Central memory CD4-positive, alpha-beta T cell (primary cell): Measurements from ENCODE around the gene TSSC4.

Source experiments
- DNase-seq: peaks from one replicate; pipeline ENCODE4 v3.0.0; 2022

The TSSC4 gene

DNA sequence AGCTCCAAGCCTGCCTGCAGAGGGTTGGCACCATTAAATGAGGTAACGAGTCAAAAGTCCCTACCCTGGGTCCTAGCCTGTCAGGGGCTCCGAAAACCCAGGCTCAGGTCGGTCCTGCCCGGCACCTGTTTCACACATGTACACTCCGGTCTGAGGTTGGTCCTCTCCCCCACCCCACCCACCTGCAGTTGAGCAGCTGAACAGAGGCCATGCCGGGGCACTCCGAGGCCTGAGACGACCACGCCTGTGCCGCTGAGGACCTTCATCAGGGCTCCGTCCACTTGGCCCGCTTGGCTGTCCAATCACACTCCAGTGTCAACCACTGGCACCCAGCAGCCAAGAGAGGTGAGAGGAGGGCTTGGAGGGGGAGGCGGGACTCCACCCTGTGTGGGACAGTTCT lies 1.6 kb downstream of the TSSC4 start:
- no peak for DNase-seq

DNA sequence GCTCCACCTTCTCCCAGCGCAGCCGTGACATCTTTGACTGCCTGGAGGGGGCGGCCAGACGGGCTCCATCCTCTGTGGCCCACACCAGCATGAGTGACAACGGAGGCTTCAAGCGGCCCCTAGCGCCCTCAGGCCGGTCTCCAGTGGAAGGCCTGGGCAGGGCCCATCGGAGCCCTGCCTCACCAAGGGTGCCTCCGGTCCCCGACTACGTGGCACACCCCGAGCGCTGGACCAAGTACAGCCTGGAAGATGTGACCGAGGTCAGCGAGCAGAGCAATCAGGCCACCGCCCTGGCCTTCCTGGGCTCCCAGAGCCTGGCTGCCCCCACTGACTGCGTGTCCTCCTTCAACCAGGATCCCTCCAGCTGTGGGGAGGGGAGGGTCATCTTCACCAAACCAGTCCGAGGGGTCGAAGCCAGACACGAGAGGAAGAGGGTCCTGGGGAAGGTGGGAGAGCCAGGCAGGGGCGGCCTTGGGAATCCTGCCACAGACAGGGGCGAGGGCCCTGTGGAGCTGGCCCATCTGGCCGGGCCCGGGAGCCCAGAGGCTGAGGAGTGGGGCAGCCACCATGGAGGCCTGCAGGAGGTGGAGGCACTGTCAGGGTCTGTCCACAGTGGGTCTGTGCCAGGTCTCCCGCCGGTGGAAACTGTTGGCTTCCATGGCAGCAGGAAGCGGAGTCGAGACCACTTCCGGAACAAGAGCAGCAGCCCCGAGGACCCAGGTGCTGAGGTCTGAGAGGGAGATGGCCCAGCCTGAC lies 2.5 kb downstream of the TSSC4 start:
- DNase-seq, result no peak

DNA sequence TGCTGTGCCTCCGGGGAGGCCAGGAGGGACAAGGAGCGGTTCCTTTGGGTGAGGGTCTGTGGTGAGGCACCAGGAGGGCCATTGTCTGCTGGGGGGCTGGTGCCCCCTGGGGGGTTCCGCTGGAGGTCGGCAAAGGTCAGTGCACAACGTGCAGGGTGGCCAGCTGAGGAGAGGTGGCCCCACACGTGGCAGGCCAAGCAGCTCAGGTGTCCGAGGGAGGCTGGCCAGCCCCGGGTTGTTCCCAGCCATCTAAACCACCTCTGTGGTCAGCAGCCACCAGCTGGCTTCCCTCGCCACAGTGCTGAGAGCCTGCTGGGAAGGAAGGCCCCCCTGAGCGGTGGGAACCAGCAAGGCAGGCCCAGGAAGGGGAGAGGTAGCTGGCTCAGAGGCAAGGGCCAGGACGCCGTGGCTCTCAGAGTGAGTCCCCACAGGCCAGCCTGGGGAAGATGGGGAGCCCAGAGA lies 4.2 kb downstream of the TSSC4 start:
- DNase-seq, result no peak

DNA sequence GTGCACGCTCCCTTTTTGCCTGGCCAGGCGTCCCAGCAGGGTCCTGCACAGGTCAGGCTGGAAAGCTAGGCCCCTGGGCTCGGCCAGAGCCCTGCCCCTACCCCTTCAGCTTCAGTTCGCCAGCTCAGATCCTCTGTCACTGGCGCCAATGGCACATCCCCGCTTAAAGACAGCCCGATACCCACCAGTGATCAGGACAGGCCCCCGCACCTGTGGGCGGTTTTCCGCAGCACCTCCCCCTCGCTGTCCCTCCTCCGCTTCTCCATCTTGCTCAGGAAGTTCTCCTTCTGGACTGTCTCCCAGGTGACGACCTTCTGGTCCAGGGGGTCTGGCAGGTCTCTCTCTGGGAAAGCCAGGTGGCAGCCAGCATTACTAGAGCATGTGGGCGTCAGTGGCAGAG lies 5.9 kb downstream of the TSSC4 start:
- DNase-seq, result no peak

DNA sequence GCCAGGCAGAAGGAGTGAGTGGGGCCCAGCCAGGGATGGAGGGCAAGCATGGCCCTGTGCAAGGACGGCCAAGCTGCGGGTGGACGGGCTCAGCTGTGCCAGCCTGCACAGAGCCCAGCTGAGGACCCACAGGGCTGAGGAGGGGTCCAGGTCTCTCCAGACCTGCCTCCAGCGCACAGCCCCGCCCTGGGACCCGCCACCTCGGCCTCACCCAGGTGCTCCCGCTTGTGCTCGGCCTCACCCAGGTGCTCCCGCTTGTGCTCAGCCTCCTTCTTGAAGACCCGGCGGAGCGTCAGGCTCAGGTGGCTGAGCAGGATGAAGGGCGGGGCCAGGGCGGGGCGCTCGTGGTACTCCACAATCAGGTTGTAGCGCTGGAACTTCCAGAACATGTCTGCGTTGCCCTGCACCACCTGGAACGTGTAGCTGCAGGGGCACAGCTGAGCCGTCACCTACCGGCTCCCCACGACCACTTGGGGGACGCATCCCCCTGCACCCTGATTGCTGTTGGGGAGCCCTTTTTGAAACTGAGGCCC lies 6.4 kb downstream of the TSSC4 start:
- DNase-seq, result no peak

DNA sequence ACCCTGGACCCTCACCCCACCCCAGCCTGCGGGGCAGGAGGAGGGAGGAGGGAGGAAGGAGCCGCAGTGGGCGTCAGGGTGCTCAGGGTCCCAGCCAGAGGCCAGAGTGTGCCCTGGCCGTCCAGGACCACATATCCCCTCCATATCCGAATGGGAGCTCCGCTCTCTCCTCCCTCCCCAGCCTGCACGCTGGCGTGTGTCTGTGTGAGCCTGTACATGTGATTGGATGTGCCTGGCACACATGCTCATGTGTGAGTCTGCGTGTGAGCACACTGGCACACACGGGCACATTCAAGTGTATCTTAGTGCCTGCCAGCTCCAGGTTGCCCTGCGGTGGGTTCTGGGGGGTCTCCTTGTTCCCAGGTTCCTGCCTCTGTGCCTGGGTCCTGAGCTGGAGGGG lies 8.1 kb downstream of the TSSC4 start:
- no peak for DNase-seq

DNA sequence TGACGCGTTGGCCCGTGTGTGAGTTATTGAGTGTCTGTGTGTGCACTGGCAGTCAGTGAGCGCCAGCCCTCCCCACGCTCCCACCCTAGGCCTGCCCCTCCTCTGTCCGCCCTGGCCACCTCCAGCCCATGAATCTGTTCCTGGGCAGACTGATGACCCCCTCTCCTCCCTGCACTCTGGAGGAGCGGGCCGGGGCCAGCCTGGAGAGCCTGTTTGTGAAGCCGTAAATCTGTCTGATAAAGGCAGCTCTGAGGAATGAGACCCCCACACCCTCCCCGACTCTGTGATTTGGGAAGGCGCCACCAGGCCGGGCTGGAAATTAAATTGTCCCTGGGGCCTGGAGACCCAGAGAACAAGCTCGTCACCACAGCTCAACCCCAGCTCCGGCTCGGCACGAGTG lies 8.6 kb downstream of the TSSC4 start:
- no peak for DNase-seq

DNA sequence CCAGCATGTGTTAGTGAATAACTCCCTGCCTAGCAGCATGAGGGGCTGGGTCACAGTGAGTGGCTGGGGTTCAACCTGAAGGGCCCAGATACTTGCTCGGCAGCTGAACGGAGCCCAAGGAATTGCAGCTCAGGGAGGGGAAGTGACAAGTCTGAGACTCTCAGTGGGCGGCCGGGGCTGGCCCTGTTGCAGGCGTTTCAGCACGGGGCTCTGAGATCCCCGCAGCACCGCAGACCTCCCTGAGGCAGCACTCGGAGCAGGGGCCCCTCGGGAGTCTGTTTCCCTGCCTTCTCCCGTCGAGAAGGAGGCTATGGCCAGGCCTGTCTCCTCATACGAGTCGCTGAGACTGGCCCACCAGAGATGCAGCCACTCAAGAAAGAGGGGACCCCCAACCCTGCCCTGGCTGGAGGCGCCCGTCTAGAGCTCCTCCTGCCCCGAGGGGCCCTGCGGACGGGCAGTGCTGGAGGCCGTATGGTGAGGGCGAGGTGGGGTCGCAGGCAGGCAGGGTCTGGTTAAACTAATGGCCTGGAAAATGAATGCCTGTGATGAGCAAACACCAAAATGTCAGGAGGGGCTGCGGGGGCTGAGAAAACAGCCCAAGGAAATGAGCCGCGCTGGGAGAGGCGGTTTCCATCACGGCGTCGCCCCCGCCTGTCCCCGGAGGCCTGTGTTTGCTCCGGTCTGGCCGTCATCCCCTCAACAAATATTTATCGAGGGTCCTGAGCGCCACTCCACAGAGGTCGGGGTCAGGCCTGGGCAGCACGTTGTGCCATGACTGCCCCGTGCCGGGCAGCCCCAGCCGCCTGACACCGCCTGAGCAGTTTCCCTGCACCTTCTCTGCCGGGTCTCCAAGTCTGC lies 9.3 kb downstream of the TSSC4 start:
- no peak for DNase-seq

DNA sequence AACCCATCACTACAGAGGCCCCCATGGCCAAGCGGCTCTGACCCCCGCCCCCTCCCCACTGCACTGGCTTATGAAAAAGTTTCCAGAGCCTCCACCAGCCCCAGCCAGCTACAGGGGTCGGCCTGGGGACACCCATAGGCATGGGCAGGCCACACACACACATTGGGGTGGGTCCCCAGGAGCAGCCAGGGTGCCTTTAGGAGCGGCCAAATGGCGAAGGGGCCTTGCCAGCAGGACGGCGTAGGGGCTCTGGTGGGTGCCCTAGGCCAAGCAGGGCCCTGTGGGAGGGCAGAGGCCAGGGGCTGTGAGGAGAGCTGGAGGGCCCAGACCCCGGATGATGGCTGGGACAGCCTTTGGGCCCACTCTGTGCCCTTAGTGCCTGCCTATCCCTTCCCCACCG lies 10.1 kb downstream of the TSSC4 start:
- DNase-seq, result no peak

DNA sequence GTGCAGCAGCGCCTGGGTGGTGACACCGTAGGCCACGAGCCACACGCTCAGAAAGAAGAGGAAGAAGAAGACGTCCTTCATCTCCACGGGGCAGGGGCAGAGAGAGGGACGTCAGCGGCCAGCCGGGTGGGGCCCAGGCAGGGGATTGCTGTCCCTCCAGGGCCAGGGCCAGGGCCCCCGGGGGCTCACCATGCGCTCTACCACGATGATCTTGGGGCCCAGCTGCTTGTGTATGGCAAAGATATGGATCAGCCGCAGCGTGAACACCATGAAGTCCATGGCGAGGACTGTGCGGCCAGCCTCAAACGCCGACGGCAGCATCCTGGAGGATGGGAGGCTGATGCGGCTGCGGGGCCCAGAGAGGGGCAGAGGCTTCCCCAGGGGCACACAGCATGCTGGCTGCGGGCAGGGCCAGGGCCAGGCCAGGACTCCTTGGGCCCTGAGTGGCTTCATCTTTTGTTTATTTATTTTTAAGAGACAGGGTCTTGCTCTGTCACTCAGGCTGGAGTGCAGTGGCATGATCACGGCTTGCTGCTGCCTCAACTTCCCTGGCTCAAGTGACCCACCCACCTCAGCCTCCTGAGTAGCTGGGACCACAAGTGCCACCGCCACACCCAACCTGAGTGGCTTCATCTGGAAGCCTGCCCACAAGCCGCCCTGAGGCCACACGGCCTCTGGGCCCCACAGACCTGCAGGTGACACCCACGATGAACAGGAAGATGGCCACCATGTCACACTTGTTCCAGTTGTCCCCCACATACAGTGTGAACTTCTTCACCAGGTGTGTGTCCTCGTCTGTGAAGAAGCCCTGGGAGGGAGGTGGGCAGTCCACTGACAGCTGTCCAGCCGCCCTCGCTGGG lies 11.1 kb downstream of the TSSC4 start:
- no peak for DNase-seq

DNA sequence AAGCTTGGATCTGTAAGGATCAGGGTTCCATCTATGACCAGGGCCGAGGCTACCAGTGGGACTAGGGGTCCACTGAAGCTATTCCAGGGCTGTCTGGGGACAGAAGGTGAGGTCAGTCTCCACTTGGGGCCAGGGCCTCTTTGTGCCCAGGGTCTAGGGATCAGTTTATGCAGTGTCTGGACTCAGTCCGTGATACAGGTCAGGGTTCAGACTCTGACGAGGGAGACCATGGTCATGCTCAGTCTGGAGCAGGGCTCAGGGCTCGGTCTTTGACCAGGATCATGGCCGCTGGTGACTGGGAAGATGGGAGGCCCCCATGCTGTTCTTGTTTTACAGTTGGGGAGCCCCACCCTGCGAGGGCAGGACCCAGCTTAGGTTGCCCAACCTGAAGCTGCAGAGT lies 11.8 kb downstream of the TSSC4 start:
- DNase-seq, result no peak

DNA sequence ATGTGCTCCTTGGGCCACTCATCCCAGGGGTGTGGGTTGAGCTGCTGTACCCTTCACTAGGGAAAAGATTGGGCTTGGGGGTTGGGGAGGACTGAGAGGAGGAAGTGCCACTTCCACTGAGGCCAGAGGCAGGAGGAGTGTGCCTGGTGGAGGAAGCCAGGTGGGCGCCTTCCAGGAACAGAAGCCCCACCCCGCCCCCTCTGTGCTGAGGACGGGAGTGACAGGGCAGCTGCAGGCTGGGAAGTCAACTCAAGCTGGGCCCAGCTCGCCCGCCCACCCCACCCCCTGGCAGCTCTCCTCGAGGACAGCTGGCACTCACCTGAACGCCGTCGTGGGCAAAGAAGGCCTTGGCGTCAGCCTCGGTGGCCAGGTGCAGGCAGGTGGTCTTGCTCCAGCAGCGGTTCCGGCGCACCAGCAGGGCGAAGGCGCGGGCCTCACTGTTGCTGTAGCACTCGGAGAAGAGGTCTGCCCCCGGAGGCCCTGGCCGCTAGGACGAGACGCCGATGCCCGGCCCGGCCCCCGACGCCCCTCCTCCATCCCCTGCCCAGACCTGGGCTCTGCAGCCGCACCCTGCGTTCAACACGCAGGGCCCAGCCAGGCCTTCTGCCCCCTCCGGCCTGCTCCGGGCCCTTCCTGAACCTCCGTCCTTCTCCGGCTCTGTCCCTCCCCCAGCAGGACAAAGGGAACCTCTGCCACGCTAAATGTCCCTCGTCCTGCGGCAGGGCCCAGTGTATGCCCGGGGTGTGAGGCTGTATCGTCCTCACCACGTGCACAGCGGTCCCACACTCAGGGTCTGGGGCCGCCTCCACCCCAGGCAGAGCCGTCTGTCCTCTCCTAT lies 13.4 kb downstream of the TSSC4 start:
- DNase-seq, result no peak

DNA sequence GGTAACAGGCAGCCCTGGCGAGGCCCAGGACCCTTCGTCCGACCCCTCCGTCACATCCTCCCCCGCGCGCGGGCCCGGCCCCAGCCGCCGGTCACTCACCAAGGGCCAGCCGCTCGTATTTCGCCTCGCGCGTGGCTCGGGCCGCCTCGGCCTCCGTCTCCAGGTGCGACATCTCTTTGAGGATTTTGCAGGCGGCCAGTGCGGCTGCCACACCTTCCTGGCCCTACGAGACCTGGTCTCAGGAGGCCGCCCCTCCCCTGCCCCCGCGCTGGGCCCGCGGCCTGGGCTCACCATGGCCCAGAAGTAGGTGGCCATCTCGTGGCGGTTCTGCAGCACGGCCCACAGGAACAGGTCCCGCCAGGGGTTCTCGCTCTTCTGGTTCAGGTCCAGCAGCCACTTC lies 14.1 kb downstream of the TSSC4 start:
- DNase-seq, result no peak

DNA sequence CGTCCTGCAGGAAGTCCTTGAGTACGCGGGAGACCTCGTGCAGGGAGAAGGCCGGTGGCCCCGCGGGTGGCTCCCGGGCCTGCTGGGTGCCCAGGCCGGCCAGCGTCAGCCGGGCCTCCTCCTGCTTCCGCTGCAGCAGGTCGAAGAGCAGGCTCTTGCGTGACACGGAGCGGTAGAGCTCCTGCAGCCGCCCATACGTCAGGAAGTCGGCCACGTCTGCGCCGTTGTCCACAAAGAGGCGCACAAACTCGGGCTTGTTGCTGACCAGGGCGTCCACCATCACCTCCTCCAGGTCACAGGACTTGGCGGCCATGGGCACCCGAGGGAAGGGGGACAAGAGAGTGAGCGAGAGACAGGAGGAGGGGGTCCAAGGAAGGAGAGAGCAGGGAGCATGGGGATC lies 14.6 kb downstream of the TSSC4 start:
- no peak for DNase-seq

DNA sequence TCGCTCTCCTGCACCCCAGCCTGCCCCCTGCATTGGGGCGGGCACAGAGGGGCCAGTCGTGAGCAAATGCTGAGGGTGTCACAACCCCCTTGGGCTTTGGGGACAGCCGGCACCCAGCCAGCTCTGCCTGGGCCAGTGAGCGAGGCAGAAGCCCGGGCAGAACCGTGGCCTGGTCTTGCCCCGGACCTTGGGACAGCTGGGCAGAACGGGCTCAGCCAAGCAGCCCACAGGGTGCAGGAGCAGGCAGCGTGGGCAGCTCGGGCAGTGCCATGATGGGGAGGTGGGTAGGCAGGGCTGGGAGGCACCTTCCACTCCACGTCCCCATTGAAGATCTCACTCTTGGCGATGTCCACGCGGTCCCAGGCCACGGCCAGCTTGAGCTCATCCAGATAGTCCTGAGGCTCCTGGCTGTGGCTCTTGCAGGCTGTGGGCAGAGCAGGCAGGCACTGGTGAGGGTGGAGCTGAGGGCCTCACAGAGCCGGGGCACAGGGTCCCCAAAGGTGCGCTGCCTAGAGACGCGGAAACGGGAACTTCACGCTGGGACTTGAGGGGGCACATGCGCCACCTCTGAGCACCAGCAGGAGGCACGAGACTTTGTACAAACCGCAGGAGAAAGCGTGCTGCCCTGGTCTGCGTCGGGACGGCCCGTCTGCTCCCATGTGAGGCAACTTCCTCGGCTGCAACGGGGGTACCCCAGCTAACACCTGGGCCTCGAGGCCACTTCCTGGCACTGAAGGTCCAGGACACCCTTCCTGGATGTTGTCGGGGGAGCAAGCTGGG lies 15.2 kb downstream of the TSSC4 start:
- DNase-seq, result no peak

DNA sequence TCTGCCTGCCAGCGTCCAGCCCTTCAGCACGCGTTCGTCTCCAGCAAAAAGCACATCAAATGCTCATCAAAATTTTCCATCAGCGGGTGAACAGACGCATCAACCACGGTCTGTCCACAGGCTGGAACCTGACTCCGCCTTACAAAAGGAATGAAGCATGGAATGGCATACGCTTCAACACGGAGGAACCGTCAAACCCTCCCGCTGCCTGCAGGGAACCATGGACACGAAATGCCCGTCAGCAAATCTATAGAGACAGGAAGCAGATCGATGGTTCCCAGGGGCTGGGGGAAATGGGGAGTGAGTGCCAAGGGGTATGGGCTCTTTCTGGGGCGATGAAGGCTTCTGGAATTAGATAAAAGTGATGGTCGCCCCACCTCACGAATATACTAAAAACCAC lies 16.2 kb downstream of the TSSC4 start:
- no peak for DNase-seq

DNA sequence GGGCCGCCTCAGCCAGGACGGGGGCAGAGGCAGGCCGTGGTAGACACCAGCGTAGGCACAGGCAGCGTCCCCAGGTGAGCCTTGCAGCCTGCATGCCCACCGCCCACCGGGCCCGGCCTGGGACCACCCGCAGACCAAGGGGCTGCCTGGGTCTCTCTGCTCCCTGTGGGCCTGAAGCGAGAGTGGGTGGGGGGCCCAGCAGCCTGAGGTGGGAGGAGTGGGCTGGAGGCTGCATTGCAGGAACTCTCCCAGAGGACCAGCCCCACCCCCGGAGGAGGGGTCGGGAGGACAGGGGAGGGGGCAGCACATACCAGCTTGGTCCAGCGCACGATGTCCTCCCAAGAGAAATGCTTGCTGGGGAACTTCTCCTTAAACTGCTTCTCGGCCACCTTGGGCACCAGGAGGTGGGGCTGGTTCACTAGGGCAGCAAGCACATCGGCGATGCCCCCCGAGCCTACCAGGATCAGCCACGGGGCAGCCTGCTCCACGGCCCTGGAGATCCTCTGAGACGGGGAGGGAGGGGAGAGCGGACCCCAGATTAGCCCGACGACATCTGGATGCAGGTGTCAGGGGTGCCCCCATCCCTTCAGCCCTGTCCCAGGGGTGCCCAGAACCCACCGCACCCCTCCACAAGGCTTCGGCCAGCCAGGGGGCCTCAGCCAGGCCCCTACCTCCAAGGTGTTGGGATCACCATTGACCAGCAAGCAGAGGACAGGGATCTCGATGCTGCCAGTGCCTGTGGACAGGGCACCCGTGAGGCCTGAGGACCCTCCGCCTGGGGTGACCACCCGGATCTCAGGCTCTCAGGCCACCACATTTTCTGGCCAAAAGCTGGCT lies 17.5 kb downstream of the TSSC4 start:
- no peak for DNase-seq

DNA sequence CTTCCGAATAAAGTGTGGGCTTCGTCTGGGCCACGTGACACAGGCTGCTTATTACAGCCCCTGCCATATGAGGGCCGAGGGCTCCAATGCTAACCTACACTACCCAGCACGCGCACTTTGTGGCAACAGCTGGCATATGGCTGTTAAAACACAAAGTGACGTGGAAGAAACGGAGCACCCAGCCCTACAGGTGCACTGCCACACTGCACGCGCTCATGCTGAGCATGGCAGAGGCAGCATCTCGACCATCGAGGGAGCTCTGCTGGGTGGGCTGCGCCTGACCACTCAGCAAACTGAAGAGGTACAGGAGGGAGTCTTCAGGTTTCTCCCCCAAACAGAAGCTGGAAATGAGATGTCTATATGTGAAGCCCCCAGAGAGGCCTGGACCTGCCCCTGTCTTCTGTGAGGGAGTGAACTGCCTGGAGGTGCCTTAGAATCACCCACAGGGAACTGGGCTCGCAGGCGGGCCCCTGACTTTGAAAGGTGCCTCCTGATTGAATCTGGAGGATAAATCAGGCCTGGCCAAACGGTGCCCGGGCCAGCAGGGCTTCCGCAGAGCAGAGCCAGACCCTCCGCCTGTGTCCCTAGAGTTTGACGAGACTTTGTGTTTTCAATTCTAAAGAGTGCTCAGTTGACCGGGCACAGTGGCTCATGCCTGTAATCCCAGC lies 18.3 kb downstream of the TSSC4 start:
- no peak for DNase-seq

DNA sequence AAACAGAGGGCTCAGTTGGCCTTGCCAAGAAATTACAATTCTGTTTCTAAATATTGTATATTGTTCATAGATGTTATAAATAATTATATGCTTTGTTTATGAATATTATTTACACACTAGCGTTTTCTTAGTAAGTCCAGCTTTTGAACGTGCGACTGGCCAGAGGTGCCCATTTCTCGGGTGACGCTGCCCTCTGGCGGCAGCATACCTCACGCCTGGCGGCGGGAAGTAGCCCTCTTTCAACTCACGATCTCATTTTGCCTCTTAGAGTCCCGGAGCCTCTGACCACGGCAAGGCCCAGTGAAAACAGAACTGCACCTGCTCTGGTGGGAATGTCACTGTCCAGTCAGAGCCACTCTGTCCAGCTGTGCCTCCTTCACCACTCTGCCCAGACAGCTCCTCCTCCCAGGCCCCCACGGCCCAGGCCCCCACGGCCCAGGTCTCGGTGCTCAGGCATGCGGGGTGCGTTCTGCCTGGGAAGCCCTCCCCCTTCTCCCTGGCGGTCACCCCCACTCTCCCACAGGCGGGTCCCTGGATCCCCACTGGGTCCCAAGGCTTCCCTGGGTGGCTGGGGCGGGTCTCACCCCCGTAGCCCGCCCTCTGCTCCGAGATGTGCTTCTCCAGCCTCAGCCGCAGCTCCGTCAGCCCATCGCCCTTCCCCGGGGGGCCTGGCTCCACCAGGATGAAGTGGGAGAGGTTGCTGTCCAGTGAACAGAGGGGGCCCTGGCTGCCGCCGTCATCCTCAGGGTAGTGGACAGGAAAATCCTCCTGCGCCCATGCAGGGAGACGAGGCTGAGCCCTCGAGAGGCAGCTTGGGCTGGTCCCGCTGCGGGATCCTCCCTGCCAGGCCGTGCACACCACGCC lies 19.3 kb downstream of the TSSC4 start:
- peak; percentile 40 for DNase-seq
